ENCODE measurements around the gene TIMM10B. TPM values are rescaled to one million over a fixed set of nuclear protein-coding genes. Genes with fewer than 3 reads are reported as not detected.

The TIMM10B gene
- total and polyA plus RNA-seq, 2 of the 13 experiments (the other 11 are each of a cell fraction or from before 2014, with no cell fraction given), result 34.9 to 39.5 TPM

DNA sequence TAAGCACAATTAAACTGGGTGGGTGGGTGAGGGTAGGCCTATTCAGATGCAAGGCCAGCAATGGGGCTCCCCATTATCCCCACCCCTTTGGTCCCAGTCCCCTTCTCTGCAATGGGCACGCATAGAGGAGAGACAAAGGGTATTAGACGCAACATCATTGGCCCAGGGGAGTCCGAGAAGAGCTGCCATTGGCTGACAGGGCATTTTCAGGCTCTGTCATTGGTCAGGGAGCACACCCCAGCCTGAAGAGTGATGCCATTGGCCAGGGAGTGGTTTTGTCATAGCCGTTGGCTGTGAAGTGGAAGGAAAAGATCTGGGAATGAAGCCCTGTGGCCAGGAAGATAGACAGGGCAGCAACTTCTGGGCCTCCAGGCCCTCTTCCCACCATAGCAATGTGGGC, 4.7 kb upstream of the TIMM10B start:
- Histone ChIP-seq H3K4me2 (ENCODE audit: low read depth, low read length) (no peak overlapping the region), H3K79me2 (ENCODE audit: insufficient read depth, low read length) (peaks cover 19% of the 10 kb centered on the region), H3K4me1 (ENCODE audit: insufficient read depth, low read length) (peaks cover 52% of the 10 kb centered on the region), H3K27ac (ENCODE audit: extremely low read length, insufficient read depth, low read length) (peak overlapping the region; percentile 30), H3K9me3 (ENCODE audit: low read length) (no peaks in the 10 kb centered on the region), H2AFZ (ENCODE audit: low read length) (no peak overlapping the region), H3K4me3 (replicated peaks in 1 of 3; ENCODE audit: insufficient read depth in 1 of 3, low read depth in 2 of 3, low read length in 3 of 3) (no peak overlapping the region), H3K9ac (ENCODE audit: insufficient read depth, low read depth, low read length) (no peak overlapping the region), H3K27me3 (ENCODE audit: control insufficient read depth in 1 of 2, insufficient read depth in 2 of 2, low read length in 2 of 2) (no peaks in the 10 kb centered on the region; a peak in 1 of 5 replicates), H3K36me3 (replicated peaks in 1 of 2; ENCODE audit: control insufficient read depth in 1 of 2, insufficient read depth in 2 of 2, low read length in 2 of 2) (peaks cover 9 to 25% of the 10 kb centered on the region in 2 experiments), H4K20me1 (ENCODE audit: insufficient read depth, low read length) (no peaks in the 10 kb centered on the region; the same call in 1 of the 2 replicates)
- DNase-seq (ENCODE audit: low spot score) (no peak), FAIRE-seq (no peak), ATAC-seq (no peak)
- intact Hi-C loops (cut with micrococcal nuclease; ENCODE audit: unreplicated experiment), result no loop called here
- ChIA-PET CTCF (ENCODE audit: low intra/inter-chr PET ratio, low total read pairs) (no interaction called here), POLR2A (interaction anchor here (1.1 to 2.2 kb wide), 3 partner anchors 8 to 205 kb away, joined by 3 to 13 read pairs (median 4); no protein-coding TSS in a partner anchor)
- 100% methylated on average over 1 of the region's 4 CpGs for WGBS (ENCODE audit: low lambda C conversion rate)
- no TSS peak for BruUV-seq (replicated peaks)
- TF ChIP-seq ZNF737 (CRISPR knock-in tag; IDR thresholded peaks at IDR 0.05; ENCODE audit: borderline replicate concordance), result no peak
- TF ChIP-seq NFYC (CRISPR knock-in tag; IDR thresholded peaks at IDR 0.05), result peak; percentile 19; the same call in 1 of the 2 replicates
- in situ Hi-C loops (cut with HindIII; ENCODE audit: extremely low pct_ligation_motif_present, low pct_unique_long_range_greater_than_20kb), result no loop called here

DNA sequence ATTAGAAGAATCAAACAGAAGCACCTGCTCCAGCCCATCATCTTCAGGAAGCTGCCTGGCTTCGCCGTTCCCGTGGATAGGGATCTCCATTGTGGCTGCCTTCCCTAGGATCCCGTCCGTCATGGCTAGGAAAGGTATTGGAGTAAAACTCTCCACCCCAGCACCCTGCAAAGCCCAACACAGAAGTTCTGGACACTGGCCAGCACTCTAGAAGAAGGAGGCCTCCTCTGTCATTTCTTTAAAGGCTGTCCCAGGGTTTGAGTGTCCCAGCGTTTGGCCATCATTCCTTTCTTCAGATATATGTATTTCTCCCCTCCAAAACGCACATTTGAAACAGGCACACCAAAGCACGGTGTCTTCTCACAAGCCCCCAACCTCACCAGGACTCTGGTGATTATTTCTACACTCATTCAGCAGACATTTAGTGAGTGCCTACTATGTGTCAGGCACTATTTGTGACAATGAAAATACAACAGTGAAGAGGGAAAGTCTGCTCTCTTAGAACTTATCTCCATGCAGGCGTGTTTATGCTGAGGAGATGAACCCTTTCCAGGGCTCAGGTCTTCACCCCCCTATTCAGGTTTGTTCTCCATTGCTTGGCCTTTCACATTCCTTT, 894 bp upstream of the TIMM10B start:
- Histone ChIP-seq H4K20me1 (ENCODE audit: insufficient read depth, low read length) (no peaks in the 10 kb centered on the region; the same call in 1 of the 2 replicates), H3K9me3 (ENCODE audit: low read length) (no peaks in the 10 kb centered on the region), H3K9ac (ENCODE audit: insufficient read depth, low read depth, low read length) (peak overlapping the region; percentile 95), H3K4me3 (replicated peaks in 1 of 3; ENCODE audit: insufficient read depth in 1 of 3, low read depth in 2 of 3, low read length in 3 of 3) (peak overlapping the region; percentile 86 to 92 (median 86)), H3K4me2 (ENCODE audit: low read depth, low read length) (peak overlapping the region; percentile 86), H3K27ac (ENCODE audit: extremely low read length, insufficient read depth, low read length) (peak overlapping the region; percentile 95), H3K4me1 (ENCODE audit: insufficient read depth, low read length) (peaks cover 62% of the 10 kb centered on the region), H3K27me3 (ENCODE audit: control insufficient read depth in 1 of 2, insufficient read depth in 2 of 2, low read length in 2 of 2) (no peaks in the 10 kb centered on the region; a peak in 1 of 5 replicates), H3K36me3 (replicated peaks in 1 of 2; ENCODE audit: control insufficient read depth in 1 of 2, insufficient read depth in 2 of 2, low read length in 2 of 2) (peaks cover 10 to 41% of the 10 kb centered on the region in 2 experiments), H2AFZ (ENCODE audit: low read length) (no peak overlapping the region), H3K79me2 (ENCODE audit: insufficient read depth, low read length) (peaks cover 39% of the 10 kb centered on the region)
- BruUV-seq (replicated peaks), result TSS peak; percentile 65
- in situ Hi-C loops (cut with HindIII; ENCODE audit: extremely low pct_ligation_motif_present, low pct_unique_long_range_greater_than_20kb) (loop anchor here (10.0 kb wide), 1 partner anchor 124 kb away; the partner anchor contains the start of genes ILK and RRP8), intact Hi-C loops (cut with micrococcal nuclease; ENCODE audit: unreplicated experiment) (loop anchor here (2.0 to 10.0 kb wide), 5 partner anchors 24 to 246 kb away; partner anchors contain the start of genes CNGA4, FHIP1B, MRPL17 and TAF10)
- TF ChIP-seq ZKSCAN1 (IDR thresholded peaks at IDR 0.05; ENCODE audit: low read length), result peak; percentile 56; the same call in 1 of the 2 replicates
- 0 out of 2 replicates have a peak, but pooled peaks have one; percentile 21 for TF ChIP-seq ZNF383 (CRISPR knock-in tag; IDR thresholded peaks at IDR 0.05; ENCODE audit: borderline replicate concordance)
- 0 out of 2 replicates have a peak, but pooled peaks have one; percentile 43 for TF ChIP-seq ZNF224 (CRISPR knock-in tag; IDR thresholded peaks at IDR 0.05)
- TF ChIP-seq, protein P1, sequence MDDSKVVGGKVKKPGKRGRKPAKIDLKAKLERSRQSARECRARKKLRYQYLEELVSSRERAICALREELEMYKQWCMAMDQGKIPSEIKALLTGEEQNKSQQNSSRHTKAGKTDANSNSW (CRISPR knock-in tag; IDR thresholded peaks at IDR 0.05; ENCODE audit: borderline replicate concordance), result no peak
- TF ChIP-seq, protein P2, sequence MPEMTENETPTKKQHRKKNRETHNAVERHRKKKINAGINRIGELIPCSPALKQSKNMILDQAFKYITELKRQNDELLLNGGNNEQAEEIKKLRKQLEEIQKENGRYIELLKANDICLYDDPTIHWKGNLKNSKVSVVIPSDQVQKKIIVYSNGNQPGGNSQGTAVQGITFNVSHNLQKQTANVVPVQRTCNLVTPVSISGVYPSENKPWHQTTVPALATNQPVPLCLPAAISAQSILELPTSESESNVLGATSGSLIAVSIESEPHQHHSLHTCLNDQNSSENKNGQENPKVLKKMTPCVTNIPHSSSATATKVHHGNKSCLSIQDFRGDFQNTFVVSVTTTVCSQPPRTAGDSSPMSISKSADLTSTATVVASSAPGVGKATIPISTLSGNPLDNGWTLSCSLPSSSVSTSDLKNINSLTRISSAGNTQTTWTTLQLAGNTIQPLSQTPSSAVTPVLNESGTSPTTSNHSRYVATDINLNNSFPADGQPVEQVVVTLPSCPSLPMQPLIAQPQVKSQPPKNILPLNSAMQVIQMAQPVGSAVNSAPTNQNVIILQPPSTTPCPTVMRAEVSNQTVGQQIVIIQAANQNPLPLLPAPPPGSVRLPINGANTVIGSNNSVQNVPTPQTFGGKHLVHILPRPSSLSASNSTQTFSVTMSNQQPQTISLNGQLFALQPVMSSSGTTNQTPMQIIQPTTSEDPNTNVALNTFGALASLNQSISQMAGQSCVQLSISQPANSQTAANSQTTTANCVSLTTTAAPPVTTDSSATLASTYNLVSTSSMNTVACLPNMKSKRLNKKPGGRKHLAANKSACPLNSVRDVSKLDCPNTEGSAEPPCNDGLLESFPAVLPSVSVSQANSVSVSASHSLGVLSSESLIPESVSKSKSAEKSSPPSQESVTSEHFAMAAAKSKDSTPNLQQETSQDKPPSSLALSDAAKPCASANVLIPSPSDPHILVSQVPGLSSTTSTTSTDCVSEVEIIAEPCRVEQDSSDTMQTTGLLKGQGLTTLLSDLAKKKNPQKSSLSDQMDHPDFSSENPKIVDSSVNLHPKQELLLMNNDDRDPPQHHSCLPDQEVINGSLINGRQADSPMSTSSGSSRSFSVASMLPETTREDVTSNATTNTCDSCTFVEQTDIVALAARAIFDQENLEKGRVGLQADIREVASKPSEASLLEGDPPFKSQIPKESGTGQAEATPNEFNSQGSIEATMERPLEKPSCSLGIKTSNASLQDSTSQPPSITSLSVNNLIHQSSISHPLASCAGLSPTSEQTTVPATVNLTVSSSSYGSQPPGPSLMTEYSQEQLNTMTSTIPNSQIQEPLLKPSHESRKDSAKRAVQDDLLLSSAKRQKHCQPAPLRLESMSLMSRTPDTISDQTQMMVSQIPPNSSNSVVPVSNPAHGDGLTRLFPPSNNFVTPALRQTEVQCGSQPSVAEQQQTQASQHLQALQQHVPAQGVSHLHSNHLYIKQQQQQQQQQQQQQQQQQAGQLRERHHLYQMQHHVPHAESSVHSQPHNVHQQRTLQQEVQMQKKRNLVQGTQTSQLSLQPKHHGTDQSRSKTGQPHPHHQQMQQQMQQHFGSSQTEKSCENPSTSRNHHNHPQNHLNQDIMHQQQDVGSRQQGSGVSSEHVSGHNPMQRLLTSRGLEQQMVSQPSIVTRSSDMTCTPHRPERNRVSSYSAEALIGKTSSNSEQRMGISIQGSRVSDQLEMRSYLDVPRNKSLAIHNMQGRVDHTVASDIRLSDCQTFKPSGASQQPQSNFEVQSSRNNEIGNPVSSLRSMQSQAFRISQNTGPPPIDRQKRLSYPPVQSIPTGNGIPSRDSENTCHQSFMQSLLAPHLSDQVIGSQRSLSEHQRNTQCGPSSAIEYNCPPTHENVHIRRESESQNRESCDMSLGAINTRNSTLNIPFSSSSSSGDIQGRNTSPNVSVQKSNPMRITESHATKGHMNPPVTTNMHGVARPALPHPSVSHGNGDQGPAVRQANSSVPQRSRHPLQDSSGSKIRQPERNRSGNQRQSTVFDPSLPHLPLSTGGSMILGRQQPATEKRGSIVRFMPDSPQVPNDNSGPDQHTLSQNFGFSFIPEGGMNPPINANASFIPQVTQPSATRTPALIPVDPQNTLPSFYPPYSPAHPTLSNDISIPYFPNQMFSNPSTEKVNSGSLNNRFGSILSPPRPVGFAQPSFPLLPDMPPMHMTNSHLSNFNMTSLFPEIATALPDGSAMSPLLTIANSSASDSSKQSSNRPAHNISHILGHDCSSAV (CRISPR knock-in tag; IDR thresholded peaks at IDR 0.05; ENCODE audit: borderline replicate concordance), result 0 out of 2 replicates have a peak, but pooled peaks have one; percentile 20
- POLR2A ChIA-PET, result no interaction called here
- WGBS (ENCODE audit: low lambda C conversion rate), result 59% methylated on average over 9 of the region's 9 CpGs
- CTCF ChIA-PET (ENCODE audit: low intra/inter-chr PET ratio, low total read pairs), result no interaction called here
- FAIRE-seq, result no peak
- ATAC-seq, result no peak
- no peak for DNase-seq (ENCODE audit: low spot score)
